NCI-H345 (cell line): ENCODE results near the gene GH1.
"Not testable (repeated sequence)": the region's sequence is repeated elsewhere in the genome, so short reads cannot be mapped to it uniquely, and the experiment has no call there.

ENCODE experiments used
- DNase-seq: peaks from one replicate; lab custom pipeline; 2025; lab: John Stamatoyannopoulos, UW

Gene GH1

GRCh38 chr17:63918789-63919305, at the start of gene GH1:
Gene GH1 (minus strand): TSS chr17:63918839. CDS start chr17:63918776, 63 bp downstream.
- DNase-seq, result not testable (repeated sequence)

GRCh38 chr17:63967953-63968352, 49.3 kb upstream of the GH1 start:
- DNase-seq, result no peak

DNA sequence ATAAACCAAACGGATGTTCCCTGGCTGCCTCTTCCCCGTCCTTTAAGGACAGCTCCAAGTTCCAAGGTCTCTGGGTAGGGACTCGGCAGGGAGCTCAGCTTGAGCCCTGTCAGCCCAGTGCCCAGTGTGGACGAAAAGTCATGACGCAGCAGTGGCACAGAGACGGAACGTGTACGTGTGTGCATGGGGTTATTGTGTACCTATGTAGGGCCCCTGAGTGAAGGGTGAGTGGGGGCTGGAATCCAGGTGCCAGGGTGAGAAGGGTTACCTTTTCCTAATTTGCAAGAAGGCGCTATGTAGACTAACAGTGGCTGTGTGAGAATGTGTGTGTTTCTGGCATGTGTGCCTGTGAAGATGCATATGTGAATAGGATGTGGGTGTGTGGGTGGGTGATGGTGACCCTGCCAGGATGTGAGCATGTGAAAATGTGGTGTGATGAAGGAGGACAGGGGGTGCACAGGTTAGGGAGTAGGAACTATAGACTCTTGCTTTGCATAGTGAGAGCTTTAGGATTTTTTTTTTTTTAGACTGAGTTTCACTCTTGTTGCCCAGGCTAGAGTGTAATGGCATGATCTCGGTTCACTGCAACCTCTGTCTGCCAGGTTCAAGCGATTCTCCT, 48.1 kb upstream of the GH1 start:
- DNase-seq, result no peak

DNA sequence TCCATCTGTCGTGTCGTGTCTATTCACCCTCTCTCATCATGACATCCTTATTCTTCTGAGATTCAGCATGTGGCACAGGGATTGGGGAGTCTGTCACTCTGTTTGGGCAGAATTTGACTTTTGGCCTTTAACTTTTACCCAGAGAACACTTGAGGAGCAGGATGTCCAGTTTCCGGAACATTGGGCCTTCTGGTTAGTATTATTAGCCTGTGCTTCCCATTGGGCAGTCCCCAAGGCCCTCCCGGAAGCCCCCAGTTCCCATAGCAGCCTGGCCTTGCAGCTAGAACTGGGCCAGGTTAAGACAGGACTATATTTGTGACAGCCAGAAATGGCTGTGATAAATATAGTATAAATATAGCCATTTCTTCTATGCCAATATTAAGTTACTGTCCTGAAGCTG, 44.5 kb upstream of the GH1 start:
- DNase-seq, result no peak

- DNase-seq, result no peak
These were observed 43.7 kb upstream of the GH1 start for GRCh38 chr17:63962298-63962744.

GRCh38 chr17:63961355-63962212, 42.9 kb upstream of the GH1 start:
- DNase-seq, result no peak

DNA sequence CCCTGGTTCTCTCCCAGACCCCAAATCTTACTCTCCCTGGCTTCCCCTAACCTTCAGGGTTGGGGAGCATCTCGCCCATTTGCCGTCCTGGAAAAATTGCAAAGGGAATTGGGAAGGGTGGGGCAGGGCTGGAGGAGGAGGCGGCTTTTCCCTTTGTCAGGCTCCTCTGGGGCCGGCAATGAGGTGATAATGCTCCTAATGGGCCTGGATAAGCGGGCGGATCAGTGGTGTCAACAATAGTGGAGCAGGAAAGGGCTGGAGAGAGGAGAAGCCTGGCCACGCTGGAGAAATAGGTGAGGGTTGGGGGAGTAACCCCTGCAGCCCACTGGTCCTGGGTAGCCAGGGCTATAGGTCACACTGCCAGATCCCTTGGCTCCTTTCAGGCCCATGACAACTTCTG, 41.8 kb upstream of the GH1 start:
- no peak for DNase-seq

GRCh38 chr17:63960006-63960405, 41.4 kb upstream of the GH1 start:
- DNase-seq, result peak; percentile 37

GRCh38 chr17:63956296-63956920, 37.8 kb upstream of the GH1 start:
- no peak for DNase-seq

DNA sequence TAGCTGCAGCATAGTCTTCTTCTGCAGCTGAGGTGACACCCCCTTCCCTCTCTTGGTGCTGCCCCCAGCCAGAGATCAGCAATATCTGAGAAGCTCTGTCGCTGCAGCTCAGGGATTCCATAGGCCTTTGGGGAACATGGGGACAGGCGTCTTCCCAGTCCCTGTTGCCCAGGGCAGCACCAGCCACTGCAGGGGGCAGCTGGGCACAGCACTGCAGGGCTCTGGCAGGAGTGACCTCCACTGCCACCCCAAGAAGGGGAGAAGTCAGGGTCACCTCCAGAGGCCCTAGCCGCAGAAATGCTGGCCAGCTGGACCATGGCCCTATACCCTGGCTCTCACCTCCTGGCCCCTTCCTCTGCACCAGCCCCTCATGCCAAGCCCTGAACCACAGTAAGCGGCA, 37.2 kb upstream of the GH1 start:
- DNase-seq, result no peak

DNA sequence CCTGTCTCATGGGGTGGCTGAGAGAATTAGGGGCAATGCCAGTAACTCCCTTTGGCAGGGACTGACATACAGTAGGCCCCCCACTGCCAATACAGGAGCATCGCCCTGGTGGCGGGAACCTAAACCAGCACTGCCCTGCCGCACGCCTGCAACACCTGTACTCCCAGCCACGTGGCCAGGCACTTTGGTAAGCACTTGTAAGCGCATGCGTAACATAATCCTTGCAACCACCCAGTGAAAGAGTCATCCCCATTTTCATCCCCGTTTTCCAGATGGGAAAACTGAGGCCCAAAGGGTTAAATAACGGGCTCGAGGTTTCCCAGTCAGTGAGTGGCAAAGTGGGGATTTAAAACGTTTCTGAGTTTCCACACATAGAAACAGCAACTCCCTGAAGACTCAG, 36.6 kb upstream of the GH1 start:
- DNase-seq, result no peak

DNA sequence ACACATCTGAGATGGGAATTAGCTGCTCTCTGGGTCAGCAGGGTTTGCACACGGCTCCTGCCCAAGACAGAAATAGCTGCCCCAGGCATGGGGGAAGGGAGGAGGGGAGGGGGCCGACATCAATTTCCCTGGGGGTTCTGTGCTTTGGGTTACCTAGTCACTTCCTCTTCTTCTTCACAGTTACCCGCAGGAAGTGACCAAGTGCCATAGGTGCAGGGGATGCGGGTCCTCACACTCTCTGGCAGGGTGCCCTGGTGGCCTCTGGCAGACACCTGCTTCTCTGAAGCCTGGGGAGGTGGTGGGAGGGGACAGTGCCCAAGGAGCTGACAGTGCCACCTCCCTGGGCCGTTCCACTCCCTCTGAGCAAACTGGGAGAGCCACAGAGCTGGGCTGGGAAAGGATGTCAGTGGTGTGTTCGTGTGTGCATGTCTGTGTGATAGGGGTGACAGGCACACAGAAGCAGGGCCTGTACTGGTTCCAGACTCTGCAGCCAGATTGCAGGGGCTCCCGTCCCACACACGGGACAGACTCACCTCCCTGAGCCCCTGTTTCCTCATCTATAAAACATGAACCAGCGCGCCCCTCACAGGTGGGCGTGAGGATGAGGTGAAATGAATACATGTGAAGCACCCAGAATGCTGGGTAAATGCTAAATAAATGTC, 35.9 kb upstream of the GH1 start:
- DNase-seq, result peak; percentile 17

DNA sequence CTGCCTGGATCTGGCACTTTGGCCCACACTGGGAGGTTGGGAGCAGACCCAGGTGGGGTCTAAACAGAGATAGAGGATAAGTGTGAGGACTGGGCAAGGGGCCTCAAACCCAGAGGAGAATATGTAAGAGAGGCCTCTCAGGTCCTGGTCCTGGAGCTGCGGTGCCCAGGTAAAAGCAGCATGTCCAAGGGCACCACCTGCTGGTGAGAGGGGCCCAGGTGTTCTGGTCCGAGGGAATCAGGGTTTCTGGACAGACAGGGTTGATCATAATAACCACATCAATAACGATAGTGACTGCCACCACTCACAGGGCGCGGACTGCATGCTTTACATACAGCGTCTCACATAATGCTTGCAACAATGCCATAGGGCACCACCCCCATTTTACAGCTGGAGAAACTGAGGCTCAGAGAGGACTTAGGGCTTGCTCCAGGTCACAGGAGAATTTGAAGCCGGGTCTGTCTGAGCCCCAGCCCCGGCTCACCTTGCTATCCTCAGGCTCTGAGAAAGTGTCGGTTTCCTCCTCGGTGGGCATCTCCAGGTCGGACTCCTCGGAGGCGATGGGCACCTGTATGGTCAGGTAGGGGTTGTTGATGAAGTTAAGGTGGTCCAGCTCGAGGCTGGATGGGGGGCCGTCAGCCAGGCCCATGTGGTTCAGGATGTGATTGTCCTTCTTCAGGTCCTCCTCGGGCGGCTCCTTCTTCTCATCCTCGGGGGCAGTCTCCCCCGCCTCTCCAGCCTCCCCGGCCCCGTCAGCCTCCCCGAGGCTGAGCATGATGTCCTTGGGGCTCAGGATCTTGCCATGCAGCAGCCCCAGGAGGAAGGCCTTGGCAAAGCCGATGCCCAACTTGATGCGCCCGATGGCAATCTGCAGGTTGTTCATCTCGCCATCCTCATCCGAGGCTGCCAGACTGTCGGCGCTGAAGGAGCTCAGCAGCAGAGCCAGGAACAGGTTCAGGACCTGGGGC, 32.6 kb upstream of the GH1 start:
- DNase-seq, result no peak

DNA sequence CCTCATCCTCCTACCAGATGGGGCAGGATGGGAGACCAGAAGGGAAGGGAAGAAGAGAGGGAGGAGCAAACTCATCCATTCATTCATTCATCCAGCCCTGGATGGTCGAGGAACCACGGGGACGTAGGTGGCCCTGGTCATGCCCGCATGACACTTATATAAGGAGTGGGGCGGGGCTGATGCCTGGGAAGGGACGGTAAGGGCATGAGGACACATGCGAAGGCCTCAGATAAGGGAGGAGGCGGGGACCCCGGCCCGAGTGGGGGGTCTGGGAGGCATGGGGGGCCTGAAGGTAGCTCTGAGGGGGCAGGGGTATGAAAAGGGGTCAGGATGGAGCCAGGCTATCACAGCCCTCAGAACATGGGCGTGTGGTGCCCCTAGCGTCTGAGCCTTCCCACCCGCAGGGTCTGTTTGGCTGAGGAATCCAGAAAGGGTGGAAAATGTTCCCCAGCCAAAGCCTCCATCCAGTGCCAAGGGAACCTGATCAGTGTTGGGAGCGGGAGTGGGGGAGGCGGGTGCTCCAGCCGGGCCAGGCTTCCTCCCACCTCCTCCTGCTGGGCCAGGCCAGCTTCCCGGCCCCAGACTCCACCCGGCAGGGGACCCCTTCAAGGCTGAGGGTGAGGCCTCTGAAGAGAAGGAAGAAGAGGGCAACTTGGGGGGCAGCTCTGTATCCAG, 31.1 kb upstream of the GH1 start:
- DNase-seq, result no peak

GRCh38 chr17:63948521-63948920, 29.9 kb upstream of the GH1 start:
- no peak for DNase-seq

DNA sequence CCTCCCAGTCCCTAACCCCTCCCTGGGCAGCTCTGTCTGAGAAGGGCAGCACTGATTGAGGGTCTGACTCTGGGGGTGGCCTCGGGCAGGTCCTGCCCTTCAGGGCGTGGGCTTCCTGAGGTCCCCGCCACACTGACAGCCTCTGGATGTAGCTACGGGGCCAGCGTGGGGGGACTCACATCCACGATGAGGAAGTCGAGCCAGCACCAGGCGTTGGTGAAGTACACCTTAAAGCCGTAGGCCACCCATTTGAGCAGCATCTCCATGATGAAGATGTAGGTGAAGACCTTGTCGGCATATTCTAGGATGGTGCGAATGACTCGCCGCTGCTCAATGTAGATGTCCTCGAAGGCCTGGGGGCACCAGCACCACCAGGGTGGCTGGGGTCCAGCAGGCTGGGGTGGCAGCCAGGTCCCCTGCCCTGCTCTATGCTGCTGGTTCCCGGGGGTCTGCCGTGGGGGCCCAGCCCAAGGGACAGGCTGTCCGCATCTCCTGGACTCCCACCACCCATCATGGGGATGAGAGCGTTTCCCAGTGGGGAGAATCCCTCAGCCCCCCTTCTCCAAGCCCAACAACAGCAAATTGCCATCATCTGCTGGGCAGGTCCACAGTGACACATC, 29.2 kb upstream of the GH1 start:
- no peak for DNase-seq

DNA sequence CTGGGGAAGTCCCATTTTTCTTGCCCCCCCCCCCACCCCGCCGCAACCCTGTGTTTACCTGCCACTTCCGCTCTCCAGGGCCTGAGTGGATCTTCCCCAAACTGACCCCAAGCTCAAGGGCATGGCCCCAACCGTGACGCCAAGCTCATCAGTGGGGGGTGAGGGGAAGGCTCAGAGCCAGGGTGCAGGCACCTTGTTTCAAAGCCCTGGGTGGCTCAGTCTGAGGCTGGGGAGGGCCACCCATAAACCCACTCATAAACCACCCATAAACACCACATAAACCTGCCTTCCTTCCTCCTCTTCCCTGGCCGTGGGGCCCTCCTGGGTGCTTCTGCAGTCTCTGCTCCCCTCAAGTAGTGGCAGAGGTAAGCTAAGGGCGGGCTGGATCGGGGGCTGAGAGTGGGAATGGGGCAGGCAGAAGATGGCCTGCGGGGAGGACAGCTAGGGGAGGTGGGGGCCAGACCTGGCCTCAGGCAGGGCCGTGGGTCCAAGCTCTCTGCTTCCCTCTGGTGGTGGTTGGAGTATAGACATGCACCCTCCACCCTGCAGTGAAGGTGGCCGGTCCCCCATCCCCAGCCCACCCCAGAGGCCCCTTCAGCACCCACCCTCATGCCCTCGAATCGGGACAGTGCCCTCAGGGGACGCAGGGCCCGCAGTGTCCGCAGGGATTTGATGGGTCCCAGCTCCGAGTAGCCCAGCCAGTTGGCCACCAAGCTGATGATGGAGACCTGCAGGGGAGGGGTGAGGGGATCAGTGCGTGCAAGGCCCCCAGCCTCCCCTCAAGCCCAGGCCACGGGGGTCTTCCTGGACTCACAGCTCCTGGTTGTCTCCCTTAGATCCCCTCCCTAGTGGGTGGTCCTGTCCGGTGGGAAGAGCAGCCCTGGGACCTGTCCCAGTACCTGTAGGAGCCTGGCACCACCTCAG, 28.1 kb upstream of the GH1 start:
- DNase-seq, result peak; percentile 26

GRCh38 chr17:63945784-63946439, 27.3 kb upstream of the GH1 start:
- no peak for DNase-seq
